Gastroesophageal sphincter (tissue), 4 donors: ENCODE measurements around the gene TSPAN5. TPM values are rescaled to one million over a fixed set of nuclear protein-coding genes. Genes with fewer than 3 reads are reported as not detected.
A peak's percentile ranks its signal among the peaks of the same experiment; 100 is the strongest.

ENCODE experiments used
- ATAC-seq: fragments of 150-250 bp; one replicate; pipeline ENCODE4 v1.9.1; 2016; ENCODE audit warnings: mild to moderate bottlenecking, moderate library complexity
- H3K27ac ChIP-seq, 4 donors: fragments of 200-600 bp; sonication (generic) in 3 of 4; 1 replicate in 3 of 4; 2 replicates in 1 of 4; pipeline ENCODE4 v1.5.1; 2016 to 2019
- H3K27me3 ChIP-seq: fragments of 200-600 bp; sonication (generic); one replicate; pipeline ENCODE4 v1.5.1; 2019
- H3K36me3 ChIP-seq, 2 donors: fragments of 200-600 bp; sonication (generic); one replicate each; pipeline ENCODE4 v1.5.1; 2019; ENCODE audit warnings: control low read depth in 1 of 2
- H3K4me1 ChIP-seq, 3 donors: fragments of 200-600 bp; sonication (generic); 1 replicate in 2 of 3; 2 replicates in 1 of 3; pipeline ENCODE4 v1.5.1; 2016 to 2019; ENCODE audit warnings: control low read depth in 2 of 3
- H3K4me3 ChIP-seq, 2 donors: fragments of 200-600 bp; sonication (generic); one replicate each; pipeline ENCODE4 v1.5.1; 2019; ENCODE audit warnings: mild to moderate bottlenecking in 1 of 2, moderate library complexity in 1 of 2
- H3K9me3 ChIP-seq, 3 donors: fragments of 200-600 bp; sonication (generic); one replicate each; pipeline ENCODE4 v1.5.1; 2017 to 2019; ENCODE audit warnings: control low read depth in 2 of 3
- CTCF ChIP-seq, 4 experiments: fragments of 200-600 bp in 2 of 4; fragments of 450-650 bp in 2 of 4; sonication (generic) in 1 of 4; IDR thresholded peaks; one replicate each; pipeline ENCODE4 v1.5.1; 2017 to 2019; ENCODE audit warnings: antibody characterized with exemption in 4 of 4, mild to moderate bottlenecking in 2 of 4, moderate library complexity in 2 of 4
- EP300 ChIP-seq: sonication (generic); formaldehyde crosslinking; IDR thresholded peaks from one replicate; pipeline ENCODE4 v1.6.1; 2017; ENCODE audit warnings: antibody characterized with exemption, mild to moderate bottlenecking
- POLR2A ChIP-seq, 2 donors: fragments of 450-650 bp; IDR thresholded peaks; one replicate each; pipeline ENCODE4 v1.6.1; 2017; ENCODE audit warnings: antibody characterized with exemption in 2 of 2, mild to moderate bottlenecking in 2 of 2, moderate library complexity in 1 of 2
- POLR2AphosphoS5 ChIP-seq: sonication (generic); formaldehyde crosslinking; IDR thresholded peaks from one replicate; pipeline ENCODE4 v1.6.1; 2017; ENCODE audit warnings: antibody characterized with exemption
- WGBS, 2 donors: methylation state at CpG; one replicate each; pipeline ENCODE4 v1.1.5; 2018; ENCODE audit warnings: low coverage in 1 of 2; 5-methylcytosine and 5-hydroxymethylcytosine counted together
- total RNA-seq, 4 donors: library from RNA; depleted of rRNA; stranded (reverse); fragments of >200 nt; gene quantifications; one replicate each; pipeline ENCODE4 v1.1.0, GENCODE V29; 2016

Gene TSPAN5
- total RNA-seq, 4 donors from 2014 or later: 9.8 to 14.0 (median 12.2) TPM

GRCh38 chr4:98556451-98556850 lies 102.0 kb downstream of the TSPAN5 start:
- no peaks in the 10 kb centered on the region for H3K27me3 ChIP-seq
- peaks cover 0 to 4% (median 0%) of the 10 kb centered on the region in 3 donors for H3K4me1 ChIP-seq
- TF ChIP-seq POLR2A (IDR thresholded peaks at IDR 0.05) (no peak), EP300 (no peak), POLR2AphosphoS5 (no peak), CTCF (IDR thresholded peaks at IDR 0.05) (no peak)
- 62 to 72% methylated on average over 2 of the region's 2 CpGs for WGBS, 2 donors
- H3K9me3 ChIP-seq: no peaks in the 10 kb centered on the region
- H3K36me3 ChIP-seq: no peaks in the 10 kb centered on the region
- no peak for ATAC-seq
- H3K27ac ChIP-seq: no peak overlapping the region
- H3K4me3 ChIP-seq: no peak overlapping the region

- 70 to 73% methylated on average over 9 to 10 of the region's 10 CpGs for WGBS, 2 donors
- no peaks in the 10 kb centered on the region for H3K9me3 ChIP-seq
- H3K4me1 ChIP-seq: peaks cover 0 to 4% (median 0%) of the 10 kb centered on the region in 3 donors
- H3K27ac ChIP-seq: no peak overlapping the region
- no peaks in the 10 kb centered on the region for H3K36me3 ChIP-seq
- H3K4me3 ChIP-seq: no peak overlapping the region
- ATAC-seq: no peak
- no peak for TF ChIP-seq POLR2A (IDR thresholded peaks at IDR 0.05)
- TF ChIP-seq EP300: no peak
- TF ChIP-seq CTCF (IDR thresholded peaks at IDR 0.05): no peak
- TF ChIP-seq POLR2AphosphoS5: no peak
- H3K27me3 ChIP-seq: no peaks in the 10 kb centered on the region
These were observed 102.5 kb downstream of the TSPAN5 start for GRCh38 chr4:98555798-98556445.

GRCh38 chr4:98546910-98547594 lies 111.4 kb downstream of the TSPAN5 start:
- H3K9me3 ChIP-seq: no peaks in the 10 kb centered on the region
- H3K27ac ChIP-seq: peak overlapping the region; percentile 67 to 76 (median 74)
- peak overlapping the region; percentile 50 to 77 for H3K4me3 ChIP-seq
- H3K27me3 ChIP-seq: no peaks in the 10 kb centered on the region
- H3K4me1 ChIP-seq: peaks cover 0 to 7% (median 4%) of the 10 kb centered on the region in 3 donors
- 16 to 20% methylated on average over 17 of the region's 17 CpGs for WGBS, 2 donors
- peak; percentile 80 for ATAC-seq
- no peaks in the 10 kb centered on the region for H3K36me3 ChIP-seq
- TF ChIP-seq CTCF (IDR thresholded peaks at IDR 0.05): peak in 1 of 4 experiments; percentile 44
- no peak for TF ChIP-seq POLR2A (IDR thresholded peaks at IDR 0.05)

GRCh38 chr4:98544818-98545414 lies 113.5 kb downstream of the TSPAN5 start:
- Histone ChIP-seq H3K4me1 (peaks cover 0 to 7% (median 4%) of the 10 kb centered on the region in 3 donors), H3K27me3 (no peaks in the 10 kb centered on the region), H3K9me3 (no peaks in the 10 kb centered on the region), H3K4me3 (no peak overlapping the region), H3K36me3 (no peaks in the 10 kb centered on the region), H3K27ac (no peak overlapping the region)
- 33 to 50% methylated on average over 1 of the region's 3 CpGs for WGBS, 2 donors
- no peak for TF ChIP-seq POLR2AphosphoS5
- TF ChIP-seq POLR2A (IDR thresholded peaks at IDR 0.05): no peak
- TF ChIP-seq CTCF (IDR thresholded peaks at IDR 0.05): no peak
- no peak for TF ChIP-seq EP300
- no peak for ATAC-seq
